ENCODE results near the gene CCN2. TPM values are rescaled to one million over a fixed set of nuclear protein-coding genes. Genes with fewer than 3 reads are reported as not detected.

Gene CCN2
- total and polyA plus RNA-seq, 12 donors = 6.9 to 164 (median 65.8) TPM

GRCh38 chr6:131998255-131998982 is 47.2 kb upstream of the CCN2 start:
- WGBS, 4 donors = 78 to 87% (median 85%) methylated on average over 9 of the region's 9 CpGs
- Histone ChIP-seq H3K27me3 (no peaks in the 10 kb centered on the region), H3K36me3 (replicated peaks in 1 of 2) (no peaks in the 10 kb centered on the region), H3K4me1 (replicated peaks in 1 of 2) (no peaks in the 10 kb centered on the region), H3K27ac (no peak overlapping the region), H3K9me3 (replicated peaks in 1 of 3) (no peaks in the 10 kb centered on the region), H3K4me3 (no peak overlapping the region)
- no peak for DNase-seq
- intact Hi-C loops (cut with DNase I) = no loop called here
- TF ChIP-seq CTCF (IDR thresholded peaks at IDR 0.05) = no peak
- no peak for TF ChIP-seq POLR2A (IDR thresholded peaks at IDR 0.05)

GRCh38 chr6:131997429-131998153 is 46.4 kb upstream of the CCN2 start:
- no peaks in the 10 kb centered on the region for H3K27me3 ChIP-seq
- intact Hi-C loops (cut with DNase I) = no loop called here
- no peak for DNase-seq
- H3K9me3 ChIP-seq (replicated peaks in 1 of 3) = no peaks in the 10 kb centered on the region
- H3K27ac ChIP-seq = no peak overlapping the region
- TF ChIP-seq POLR2A (IDR thresholded peaks at IDR 0.05) (no peak), CTCF (IDR thresholded peaks at IDR 0.05) (no peak)
- no peaks in the 10 kb centered on the region for H3K36me3 ChIP-seq (replicated peaks in 1 of 2)
- 90 to 92% (median 91%) methylated on average over 5 to 7 of the region's 7 CpGs for WGBS, 4 donors
- H3K4me3 ChIP-seq = no peak overlapping the region
- no peaks in the 10 kb centered on the region for H3K4me1 ChIP-seq (replicated peaks in 1 of 2)

- H3K27me3 ChIP-seq = no peaks in the 10 kb centered on the region
- no peaks in the 10 kb centered on the region for H3K4me1 ChIP-seq (replicated peaks in 1 of 2)
- no peak overlapping the region for H3K27ac ChIP-seq
- H3K4me3 ChIP-seq = no peak overlapping the region
- no peaks in the 10 kb centered on the region for H3K36me3 ChIP-seq (replicated peaks in 1 of 2)
- TF ChIP-seq POLR2A (IDR thresholded peaks at IDR 0.05) = no peak
- no peak for TF ChIP-seq CTCF (IDR thresholded peaks at IDR 0.05)
- WGBS, 4 donors = 70 to 86% (median 84%) methylated on average over 1 of the region's 1 CpG
- H3K9me3 ChIP-seq (replicated peaks in 1 of 3) = no peaks in the 10 kb centered on the region
- intact Hi-C loops (cut with DNase I) = no loop called here
- DNase-seq = no peak
These were observed 44.7 kb upstream of the CCN2 start for GRCh38 chr6:131995917-131996316.

GRCh38 chr6:131992557-131992956 is 41.4 kb upstream of the CCN2 start:
- no peaks in the 10 kb centered on the region for H3K9me3 ChIP-seq (replicated peaks in 1 of 3)
- H3K4me3 ChIP-seq = no peak overlapping the region
- no peak overlapping the region for H3K27ac ChIP-seq
- DNase-seq = no peak
- no peak for TF ChIP-seq POLR2A (IDR thresholded peaks at IDR 0.05)
- no peak for TF ChIP-seq CTCF (IDR thresholded peaks at IDR 0.05)
- H3K36me3 ChIP-seq (replicated peaks in 1 of 2) = no peaks in the 10 kb centered on the region
- H3K4me1 ChIP-seq (replicated peaks in 1 of 2) = no peaks in the 10 kb centered on the region
- intact Hi-C loops (cut with DNase I) = no loop called here
- WGBS, 4 donors = 40 to 70% (median 55%) methylated on average over 2 of the region's 2 CpGs
- no peaks in the 10 kb centered on the region for H3K27me3 ChIP-seq

Measured in adrenal gland (tissue), 12 donors.